Activated CD4-positive, alpha-beta T cell treated with anti-CD3 and anti-CD28 coated beads for 24 hours (primary cell): Measurements from ENCODE around the gene DUSP8.

Source experiments
- DNase-seq, 2 donors: peaks; one replicate each; pipeline ENCODE4 v3.0.0-alpha.2; 2020; ENCODE audit warnings: low read depth in 2 of 2

Gene DUSP8

DNA sequence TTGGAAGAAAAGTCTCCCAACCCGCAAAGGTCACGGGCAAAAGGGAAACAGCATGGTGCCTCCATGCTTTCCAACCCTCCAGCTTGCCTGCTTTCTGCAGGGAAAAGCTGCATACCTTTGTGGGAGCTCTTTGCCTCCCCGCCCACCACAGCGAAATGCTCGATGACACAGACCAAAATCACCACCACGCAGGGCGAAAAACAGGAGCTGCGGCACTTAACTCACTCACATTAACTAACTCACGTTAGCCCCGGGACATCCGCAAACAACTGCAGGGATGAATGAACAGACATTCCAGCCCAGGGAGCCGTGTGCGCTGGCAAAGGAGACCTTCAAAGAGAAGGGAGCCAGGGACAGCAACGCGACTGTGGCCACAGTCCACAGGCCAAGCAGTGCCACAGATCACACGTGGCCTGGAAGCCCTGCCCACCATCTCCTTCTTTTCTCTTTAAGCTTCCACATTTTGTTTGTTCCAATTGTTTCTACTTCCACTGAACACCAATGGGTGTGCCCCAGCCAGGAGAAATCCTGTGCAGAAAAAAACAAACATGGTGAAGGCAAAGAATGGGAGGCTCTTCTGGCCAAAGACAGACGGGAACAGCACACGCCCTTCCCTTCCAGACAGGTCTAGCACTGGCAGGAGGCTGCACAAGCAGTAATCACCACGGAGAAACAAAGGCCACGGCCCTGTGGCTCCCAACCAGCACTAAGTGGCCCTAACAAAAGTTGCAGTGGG is 39.3 kb downstream of the DUSP8 start:
- DNase-seq: no peak

DNA sequence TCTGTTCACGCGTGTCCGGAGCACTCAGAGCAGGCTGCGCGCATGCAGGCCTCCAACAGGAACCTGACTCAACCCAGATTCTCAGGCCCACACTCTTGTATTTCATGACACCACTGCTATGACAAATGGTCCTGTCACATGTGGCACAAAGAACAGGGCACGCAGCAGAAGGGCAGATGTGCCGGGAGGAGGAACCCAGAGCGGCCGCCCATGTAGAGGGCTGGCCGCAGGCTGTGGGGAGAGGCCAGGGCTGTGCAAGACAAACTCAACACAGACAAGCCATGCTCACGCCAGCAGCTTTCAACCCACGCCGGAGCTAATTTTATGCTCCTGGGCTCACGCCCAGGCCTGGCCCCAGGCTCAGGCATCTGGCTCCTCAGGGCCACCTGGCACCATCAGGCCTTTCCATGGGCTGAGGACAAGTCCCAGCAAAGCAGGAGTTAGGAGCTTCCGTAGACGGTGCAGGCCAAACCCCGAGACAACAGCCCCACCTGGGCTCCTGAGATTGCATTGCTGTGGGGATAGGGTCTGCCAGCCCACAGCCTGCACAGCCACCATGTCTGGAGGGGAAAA is 40.0 kb downstream of the DUSP8 start:
- no peak for DNase-seq

DNA sequence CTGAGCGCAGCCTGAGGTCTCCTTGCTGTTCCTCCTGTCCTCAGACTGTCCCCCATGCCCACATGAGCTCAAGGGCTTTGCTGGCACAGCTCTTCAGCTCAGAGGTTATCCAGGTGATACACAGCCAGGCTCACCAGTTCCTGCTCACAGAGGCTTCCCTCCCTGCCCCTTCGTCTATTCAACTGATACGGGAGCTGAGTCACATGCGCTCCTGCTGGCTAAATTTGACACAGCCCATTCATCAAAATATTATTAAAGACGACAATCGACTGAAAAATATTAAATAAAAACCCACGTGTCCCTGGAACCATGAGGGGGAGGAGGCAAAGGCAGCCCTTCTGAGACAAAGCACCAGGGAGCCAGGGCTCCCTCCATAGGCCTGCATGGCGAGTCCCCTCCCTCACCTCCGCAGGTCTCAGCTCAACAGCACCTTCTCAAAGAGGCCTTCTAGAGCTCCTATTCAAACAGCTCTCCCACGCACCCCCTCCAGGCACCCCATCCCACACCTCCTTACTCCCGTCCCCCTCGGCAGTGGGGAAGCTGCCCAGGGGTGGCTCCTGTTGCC is 40.5 kb downstream of the DUSP8 start:
- no peak for DNase-seq

DNA sequence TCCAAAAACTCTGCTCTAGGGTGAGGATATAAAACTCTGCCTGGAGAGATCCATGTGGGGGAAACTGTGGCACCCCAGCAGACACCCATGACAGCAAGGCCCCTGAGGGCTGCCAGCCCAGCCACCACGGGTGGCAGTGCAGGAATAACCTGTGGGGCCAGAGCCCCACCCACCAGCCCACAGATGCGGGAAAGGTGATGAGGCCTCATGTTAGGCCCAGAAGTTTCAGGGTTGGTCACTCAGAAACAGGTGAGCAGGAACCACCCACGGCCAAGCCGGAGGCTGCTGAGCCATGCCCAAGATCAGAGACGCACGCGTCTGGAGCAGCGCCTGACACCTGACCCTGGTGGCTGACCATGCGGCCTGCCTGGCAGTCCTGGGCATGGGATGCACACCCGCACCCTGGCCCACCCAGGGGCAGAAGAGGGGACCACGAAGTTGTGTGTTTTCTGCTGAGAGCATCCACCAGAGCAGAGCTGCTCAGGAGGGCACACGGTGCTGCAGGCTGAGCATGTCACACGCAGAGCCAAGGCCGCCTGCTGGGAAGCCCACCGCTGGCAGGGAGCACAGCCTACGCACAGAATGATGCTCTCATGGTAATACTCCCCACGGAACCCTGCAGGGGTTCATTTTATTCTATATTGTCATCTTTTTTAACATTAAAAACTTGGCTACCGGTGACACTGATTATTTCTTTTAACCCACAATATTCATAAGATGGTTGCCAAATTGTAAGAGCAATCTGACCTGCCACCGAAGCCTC is 41.2 kb downstream of the DUSP8 start:
- DNase-seq: no peak

DNA sequence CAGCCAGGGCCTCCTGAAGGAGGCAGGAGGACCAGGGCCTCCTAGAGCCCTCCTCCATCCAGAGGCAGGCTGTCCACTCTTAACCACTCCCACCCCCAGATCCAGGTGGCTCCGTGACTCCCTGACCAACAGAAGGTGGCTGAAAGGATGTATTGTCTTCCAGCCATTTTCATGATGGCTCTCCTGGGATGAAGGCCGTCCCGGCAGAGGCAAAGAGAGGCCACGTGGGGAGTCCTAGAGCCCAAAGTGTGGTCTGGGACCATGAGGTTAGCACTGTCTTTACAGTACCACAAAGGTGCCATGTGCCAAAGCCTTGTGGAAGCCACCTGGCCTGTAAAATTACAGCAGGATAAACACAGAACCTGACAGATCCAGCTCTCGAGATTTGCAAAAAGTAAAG is 42.3 kb downstream of the DUSP8 start:
- no peak for DNase-seq

DNA sequence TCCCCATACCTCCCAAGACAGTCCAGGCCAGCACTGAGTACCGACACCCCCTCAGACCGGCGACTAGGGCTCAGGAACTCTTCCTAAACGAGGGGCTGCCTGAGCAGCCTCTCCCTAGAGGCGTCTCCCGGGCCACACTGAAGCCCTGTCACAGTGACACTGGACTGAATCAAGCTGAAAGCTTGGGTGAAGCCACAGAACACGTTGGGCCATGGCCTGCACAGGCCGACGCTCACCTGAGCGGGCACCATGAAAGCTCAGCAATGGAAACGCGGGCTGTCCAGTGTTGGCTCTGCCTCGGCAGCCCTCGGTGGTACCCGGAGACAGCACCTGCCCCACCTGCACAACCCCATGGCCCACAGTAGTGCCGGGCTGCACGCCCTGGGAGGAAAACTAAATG is 42.8 kb downstream of the DUSP8 start:
- DNase-seq: no peak

DNA sequence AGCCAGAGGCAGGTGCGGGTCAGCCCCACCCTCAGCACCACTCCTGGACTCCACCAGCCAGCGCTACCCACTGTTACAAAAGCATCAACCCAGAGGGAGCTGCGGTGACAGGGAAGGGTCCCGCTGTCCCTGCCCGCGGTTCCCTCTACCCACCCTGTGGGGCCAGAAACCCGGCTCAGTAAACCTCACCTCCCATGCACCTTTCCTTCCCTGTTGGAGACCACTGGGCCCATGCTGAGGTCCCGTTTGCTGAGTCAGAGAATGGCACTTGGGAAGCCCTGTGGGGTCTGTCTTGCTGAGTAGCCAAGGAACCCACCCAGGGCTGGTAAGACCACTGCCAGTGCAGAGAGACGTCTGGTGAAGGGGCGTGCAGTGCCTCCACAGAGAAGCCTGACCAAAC is 43.4 kb downstream of the DUSP8 start:
- DNase-seq: no peak

DNA sequence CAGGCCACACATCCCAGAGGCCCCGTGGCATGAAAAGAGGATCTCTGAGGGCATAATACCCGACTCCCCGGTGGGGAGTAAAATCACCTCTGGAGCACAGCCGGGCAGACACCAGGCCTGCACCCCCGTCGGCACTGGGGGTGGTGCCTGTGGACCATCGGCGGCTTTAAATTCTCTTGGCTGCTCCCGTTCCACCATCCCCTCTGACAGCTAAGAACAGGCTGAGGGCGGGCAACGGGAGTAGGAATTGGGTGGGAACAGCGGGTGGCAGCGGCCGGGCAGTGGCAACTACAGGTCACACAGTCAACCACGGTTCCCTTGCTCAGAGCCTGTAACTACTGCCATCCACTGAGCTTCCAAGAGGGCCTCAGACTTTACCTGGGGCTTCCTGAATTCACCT is 45.3 kb downstream of the DUSP8 start:
- no peak for DNase-seq

DNA sequence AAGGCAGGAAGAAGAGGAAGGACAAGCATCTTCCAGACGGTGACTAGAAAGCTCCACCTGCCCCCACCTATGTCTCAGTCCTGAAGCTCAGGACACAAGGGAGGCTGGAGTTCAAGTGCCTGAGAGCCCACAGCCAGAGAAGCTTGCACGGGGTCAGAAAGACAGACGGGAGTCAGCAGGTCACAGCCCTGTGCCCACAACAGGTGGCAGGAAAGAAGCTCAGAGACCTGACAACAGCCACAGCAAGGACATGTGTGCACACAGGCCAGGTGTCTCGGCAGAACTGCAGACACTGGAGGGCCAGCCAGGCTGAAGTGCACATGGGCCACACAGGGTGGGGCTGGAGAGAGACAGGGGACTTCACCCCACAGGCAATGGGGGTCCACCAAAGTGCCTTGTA is 48.3 kb downstream of the DUSP8 start:
- DNase-seq: no peak

DNA sequence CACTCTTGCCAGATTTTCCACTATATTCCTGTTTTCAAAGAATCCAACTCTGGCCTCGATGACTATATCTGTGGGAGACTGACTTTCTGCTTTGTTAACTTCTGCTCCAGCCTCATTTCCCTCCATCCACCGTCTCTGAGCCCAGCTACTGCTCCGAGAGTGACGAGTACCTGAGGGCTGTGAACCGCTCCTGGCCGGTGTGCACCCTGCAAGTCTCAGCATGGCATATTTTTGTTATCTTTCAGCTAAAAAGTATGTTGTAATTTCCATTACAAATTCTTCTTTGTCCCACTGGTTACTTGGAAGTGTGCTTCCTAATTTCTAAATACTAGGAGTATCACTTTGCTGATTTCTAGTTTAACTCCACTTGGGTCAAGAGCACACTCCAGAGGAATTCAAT is 49.0 kb downstream of the DUSP8 start:
- DNase-seq: no peak

DNA sequence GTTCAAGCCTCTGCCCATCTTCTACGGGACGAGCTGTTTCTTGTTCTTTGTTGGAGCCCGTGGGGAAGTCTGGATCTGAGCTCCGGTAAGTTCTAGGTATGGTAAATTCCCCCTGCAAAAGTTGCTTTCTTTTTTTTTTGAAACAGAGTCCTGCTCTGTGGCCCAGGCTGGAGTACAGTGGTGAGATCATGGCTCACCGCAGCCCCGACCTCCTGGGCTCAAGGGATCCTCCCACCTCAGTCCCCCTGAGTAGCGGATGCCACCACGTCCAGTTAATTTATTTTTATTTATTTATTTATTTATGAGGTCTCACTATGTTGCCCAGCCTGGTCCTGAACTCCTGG is 50.0 kb downstream of the DUSP8 start:
- no peak for DNase-seq

DNA sequence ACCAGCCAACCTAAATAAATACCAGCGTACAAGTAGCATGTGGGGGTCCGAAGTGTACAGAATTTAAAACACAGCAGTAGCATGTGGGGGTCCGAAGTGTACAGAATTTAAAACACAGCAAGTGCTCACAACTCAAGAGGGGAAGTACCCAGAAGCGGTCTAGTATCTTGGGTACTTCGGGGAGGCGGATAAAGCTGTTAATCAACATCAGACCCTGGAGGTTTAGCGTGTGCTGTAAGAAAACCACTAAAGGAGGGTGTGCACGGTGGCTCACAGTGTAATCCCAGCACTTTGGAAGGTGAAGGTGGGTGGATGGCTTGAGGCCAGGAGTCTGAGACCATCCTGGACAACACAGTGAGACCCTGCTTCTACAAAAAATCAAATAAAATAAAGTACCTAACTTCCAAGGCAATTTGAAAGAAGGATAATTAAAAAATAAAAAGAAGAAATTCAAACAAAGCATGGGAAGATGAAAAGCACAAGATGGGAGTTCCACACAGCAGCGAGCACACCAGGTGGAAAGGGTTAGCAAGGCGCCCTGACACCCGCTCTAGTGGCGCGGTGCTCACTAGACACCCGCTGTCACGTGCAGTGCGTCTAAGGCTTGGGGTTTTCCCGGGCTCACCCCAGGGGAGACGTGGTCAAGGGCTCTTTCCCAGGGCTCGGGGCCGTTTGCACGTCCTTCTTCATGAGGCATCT is 50.5 kb downstream of the DUSP8 start:
- DNase-seq: no peak

DNA sequence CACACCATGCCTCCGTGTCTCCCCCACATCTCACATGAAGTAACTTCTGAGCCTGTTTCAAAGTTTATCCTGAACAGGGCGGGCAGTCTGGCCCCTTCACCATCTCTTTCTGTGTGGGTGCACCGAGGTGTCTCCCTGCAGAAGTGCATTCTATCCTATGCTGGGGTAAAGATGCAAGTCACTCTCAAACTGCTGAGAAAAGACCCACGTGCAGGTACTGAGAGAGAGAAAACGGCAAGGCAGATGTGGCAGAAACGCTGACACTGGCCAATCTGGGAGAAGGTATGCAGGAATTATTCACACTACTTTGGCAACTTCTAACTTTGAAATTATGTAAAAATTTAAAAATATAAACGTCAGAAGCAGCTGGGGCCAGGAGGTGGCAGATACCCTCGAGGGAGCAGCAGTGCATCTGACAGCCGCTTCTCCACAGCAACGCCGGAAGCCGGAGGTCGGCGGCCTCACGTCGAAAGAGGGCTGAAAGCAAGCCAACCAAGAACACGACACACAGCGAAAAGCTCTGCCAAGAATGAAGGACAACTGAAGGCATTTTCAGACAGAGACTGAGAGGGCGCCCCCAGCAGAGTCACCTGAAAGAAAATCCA is 51.3 kb downstream of the DUSP8 start:
- DNase-seq: no peak

DNA sequence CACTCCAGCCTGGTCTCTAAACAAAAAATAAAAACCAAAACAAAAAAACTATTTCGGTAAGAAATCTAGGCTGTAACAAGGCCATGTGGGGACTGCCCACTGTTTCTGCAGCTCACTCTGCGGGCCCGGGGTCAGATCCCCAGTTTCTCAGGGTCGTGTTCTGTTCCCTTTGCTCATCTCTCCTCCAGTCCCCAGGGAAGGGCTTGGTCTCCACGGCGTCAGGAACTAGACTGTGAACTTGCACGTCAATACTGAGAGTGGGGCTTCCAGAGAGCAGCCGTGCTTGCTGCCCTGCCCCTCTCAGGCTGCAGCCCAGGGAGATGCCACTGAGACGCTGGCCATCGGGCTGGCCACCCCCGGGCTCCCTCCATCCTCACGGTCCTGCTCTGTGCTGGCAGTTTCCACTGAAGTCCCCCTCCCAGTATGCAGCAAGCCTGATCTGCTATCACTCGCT is 51.8 kb downstream of the DUSP8 start:
- no peak for DNase-seq

DNA sequence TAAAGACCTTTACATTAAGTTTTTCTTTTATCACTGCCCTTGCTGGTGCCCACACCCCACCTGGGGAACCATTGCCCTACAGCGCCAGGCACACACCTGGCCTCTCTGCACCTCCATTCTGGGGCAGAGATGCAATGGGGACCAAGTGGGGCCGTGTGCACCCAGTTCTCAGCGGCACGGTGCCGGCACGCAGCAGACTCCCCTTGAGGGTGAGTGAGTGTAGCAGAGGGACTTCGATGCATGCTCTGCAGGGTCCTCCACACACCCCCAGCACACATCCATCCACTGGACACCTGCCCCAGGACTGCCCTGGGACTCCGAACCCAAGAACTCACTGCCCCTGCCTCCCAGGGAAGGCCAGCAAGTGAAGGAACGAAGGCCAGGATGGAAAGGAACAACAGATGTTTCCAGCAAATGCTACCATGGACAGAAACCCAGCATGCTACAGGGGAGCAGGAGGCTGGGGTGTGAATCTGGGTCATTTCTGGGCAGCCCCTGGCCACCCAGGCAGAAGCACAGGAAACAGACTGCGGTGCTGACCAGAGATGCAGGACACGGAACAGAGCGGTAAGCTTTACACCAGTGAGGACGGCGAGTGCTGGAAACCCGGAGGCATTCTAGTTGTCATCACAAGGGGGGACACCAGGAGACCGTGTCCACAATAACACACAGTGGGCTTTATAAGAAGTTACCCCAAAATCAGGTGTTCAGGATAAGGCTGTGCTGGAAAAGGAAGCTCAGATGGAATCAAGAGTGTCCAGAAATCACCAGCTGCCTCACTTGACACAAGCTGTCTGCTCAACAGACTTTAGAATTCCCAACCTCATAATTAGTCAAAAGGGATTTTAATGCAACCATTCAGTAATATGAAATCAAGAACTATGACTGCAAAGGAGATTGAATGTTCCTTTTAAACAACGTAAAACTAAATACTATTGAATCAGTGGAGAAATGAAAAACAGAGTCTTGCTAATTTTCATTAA is 52.8 kb downstream of the DUSP8 start:
- no peak for DNase-seq

DNA sequence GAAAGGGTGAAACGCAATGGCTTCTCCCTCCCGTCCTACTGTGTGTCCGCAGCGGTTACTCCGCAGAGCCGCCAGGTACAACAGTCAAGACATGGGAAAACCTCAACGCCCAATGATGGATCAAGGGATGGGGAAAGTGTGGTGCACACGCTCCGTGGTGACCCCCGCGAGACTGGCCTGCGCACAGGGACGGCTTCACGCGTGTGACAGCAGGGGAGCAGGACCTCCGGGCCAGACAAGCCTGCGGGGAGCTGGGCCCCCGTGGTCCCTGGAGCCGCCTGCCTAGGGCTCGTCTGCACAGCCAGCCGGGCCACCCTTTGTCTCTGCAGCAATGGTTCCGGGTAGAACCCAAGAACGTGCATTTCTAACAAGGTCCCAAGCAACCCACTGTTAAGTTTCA is 53.8 kb downstream of the DUSP8 start:
- no peak for DNase-seq

DNA sequence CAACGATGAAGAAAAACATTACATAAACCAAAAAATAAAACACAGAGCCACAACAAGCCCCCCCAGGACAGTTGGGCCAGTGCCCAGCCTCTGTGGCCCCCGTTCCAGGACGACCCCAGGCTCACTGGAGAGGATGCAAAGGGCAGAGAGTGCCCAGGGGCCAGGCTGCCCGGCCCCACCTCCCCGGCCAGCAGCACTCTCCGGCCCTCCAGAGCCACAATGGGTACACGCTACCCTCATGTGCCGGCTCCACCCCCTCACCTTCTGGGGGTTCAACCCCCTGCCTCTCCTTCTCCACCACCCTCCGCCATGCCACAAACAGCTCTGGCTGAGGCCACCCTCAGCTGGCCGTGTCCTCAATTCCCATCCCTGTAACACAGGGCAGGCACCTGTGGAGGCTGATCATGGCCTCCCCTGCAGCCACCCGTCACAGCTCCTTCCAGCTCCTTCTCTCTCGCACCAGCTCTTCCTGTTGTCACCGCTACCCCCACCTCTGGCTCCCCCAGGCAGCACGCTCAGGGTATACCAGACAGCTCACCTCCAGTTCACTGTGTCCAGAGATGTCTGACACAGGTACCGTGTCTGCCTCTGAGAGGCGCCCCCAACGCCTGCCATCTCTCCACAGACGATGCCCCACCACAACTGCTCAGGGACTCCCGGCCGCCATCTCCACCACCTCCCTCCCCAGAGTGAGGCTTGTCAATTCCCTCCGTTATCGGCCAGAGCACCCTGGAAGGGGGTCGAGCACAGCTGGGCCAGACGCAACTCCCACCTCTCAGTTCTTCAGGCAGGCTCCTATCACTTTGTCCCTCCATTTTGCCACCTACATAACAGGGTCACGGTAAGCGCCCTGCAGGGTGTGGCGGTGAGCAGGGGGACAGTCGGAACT is 54.7 kb downstream of the DUSP8 start:
- no peak for DNase-seq

DNA sequence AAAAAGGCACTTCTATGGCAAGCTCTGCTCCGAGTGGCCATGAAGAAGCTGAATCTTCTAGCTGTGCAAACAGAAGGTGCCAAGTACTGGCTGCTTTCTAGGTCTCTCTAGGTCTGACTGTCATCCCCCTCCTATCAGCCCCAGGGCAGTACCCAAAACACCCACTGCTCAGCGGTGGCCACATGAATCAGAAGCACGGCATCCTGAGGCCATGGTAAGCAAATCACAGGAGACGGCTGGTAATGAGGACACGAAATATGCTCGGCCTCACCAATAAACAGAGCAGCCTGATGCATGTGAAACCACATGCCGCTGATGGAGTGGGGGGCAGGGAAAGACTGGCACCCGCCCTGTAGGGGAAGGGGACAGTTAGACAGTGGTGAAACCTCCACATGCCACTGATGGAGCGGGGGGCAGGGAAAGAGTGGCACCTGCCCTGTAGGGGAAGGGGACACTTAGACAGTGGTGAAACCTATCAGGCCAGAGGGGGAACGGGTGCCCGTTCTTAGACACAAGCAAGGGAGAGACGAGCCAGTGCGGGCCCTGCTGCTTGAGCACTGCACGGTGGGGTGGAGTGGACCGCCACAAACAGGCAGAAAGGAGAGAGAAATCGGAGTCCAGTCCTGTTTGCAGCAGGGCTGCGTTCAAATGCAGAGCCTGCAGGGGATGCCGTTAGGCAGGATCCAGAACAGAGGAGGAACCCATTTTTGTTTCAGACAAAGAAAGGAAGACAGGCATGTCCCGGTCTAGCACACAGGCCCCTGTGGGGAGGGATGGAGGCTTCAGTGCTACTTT is 55.6 kb downstream of the DUSP8 start:
- no peak for DNase-seq
